Skeletal muscle tissue (tissue), 4 donors: ENCODE measurements around the gene STKLD1. TPM values are rescaled to one million over a fixed set of nuclear protein-coding genes. Genes with fewer than 3 reads are reported as not detected.

Source experiments
- H3K27ac ChIP-seq: one replicate; pipeline ENCODE4 v1.7.0; 2013; ENCODE audit warnings: mild to moderate bottlenecking, low read depth, low read length, inconsistent platforms
- H3K27me3 ChIP-seq, 3 donors: one replicate each; pipeline ENCODE4 v1.7.0; 2013; ENCODE audit warnings: low read length in 3 of 3; ENCODE audit not compliant: control insufficient read depth in 3 of 3, insufficient read depth in 3 of 3
- H3K36me3 ChIP-seq, 3 donors: one replicate each; pipeline ENCODE4 v1.7.0; 2013; ENCODE audit warnings: low read length in 3 of 3; ENCODE audit not compliant: control insufficient read depth in 3 of 3, insufficient read depth in 3 of 3
- H3K4me1 ChIP-seq, 3 donors: one replicate each; pipeline ENCODE4 v1.7.0; 2013; ENCODE audit warnings: low read length in 3 of 3, mild to moderate bottlenecking in 3 of 3; ENCODE audit not compliant: control insufficient read depth in 3 of 3, insufficient read depth in 3 of 3
- H3K4me3 ChIP-seq, 3 donors: one replicate each; pipeline ENCODE4 v1.7.0; 2013; ENCODE audit warnings: low read length in 3 of 3
- H3K9ac ChIP-seq, 3 donors: one replicate each; pipeline ENCODE4 v1.7.0; 2013; ENCODE audit warnings: low read length in 3 of 3, mild to moderate bottlenecking in 3 of 3, moderate library complexity in 2 of 3, low read depth in 1 of 3
- H3K9me3 ChIP-seq, 3 donors: one replicate each; pipeline ENCODE4 v1.7.0; 2013; ENCODE audit warnings: low read length in 3 of 3; ENCODE audit not compliant: control insufficient read depth in 3 of 3
- total RNA-seq: library from RNA; depleted of rRNA; stranded (reverse); fragments of >200 nt; gene quantifications from one replicate; pipeline ENCODE4 v1.2.3, GENCODE V29; 2014
- donor health status: Osteomylitis.

The STKLD1 gene
- total RNA-seq, 1 donor from 2014 or later = 1.0 TPM

DNA sequence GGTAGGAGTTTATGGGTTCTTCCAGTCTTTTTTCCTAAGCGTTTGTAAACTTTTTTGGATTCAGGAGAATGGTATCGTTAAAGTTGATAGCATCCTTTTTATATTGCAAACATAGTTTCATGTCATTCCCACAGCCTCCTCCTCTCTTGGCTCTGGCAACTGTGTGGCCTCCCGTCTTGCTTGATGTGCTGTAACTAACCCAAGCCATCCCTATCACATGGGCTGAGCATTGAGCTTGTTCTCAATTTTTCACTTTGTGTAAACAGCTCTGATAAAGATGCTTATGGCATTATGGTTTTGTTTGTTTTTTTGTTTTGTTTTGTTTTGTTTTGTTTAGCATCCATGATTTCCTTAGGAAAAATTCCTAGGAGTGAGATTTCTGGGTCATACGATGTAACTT, 4.6 kb downstream of the STKLD1 start:
- Histone ChIP-seq H3K4me3 (no peak overlapping the region), H3K27me3 (no peaks in the 10 kb centered on the region), H3K4me1 (peaks cover 0 to 9% (median 5%) of the 10 kb centered on the region in 3 donors), H3K36me3 (no peaks in the 10 kb centered on the region), H3K9ac (no peak overlapping the region), H3K9me3 (no peaks in the 10 kb centered on the region), H3K27ac (no peak overlapping the region)

- Histone ChIP-seq H3K4me1 (no peaks in the 10 kb centered on the region), H3K9me3 (no peaks in the 10 kb centered on the region), H3K9ac (no peak overlapping the region), H3K4me3 (no peak overlapping the region), H3K27me3 (no peaks in the 10 kb centered on the region), H3K27ac (no peak overlapping the region), H3K36me3 (no peaks in the 10 kb centered on the region)
Observed at GRCh38 chr9:133382507-133383141, 6.5 kb downstream of the STKLD1 start.

DNA sequence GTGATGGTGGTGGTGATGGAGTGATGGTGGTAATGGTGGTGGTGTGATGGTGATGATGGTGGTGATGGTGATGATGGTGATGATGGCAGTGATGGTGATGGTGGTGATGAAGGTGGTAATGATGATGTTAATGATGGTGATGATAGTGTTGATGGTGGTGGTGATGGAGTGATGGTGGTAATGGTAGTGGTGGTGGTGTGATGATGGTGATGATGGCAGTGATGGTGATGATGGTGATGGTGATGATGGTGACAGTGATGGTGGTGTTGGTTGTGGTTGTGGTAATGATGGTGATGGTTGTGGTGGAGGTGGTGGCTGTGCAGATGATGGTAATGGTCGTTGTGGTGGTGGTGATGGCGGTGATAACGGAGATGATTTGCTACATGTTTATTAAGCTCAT, 7.3 kb downstream of the STKLD1 start:
- Histone ChIP-seq H3K27me3 (no peaks in the 10 kb centered on the region), H3K9ac (no peak overlapping the region), H3K4me1 (no peaks in the 10 kb centered on the region), H3K27ac (no peak overlapping the region), H3K9me3 (no peaks in the 10 kb centered on the region), H3K36me3 (no peaks in the 10 kb centered on the region), H3K4me3 (no peak overlapping the region)

GRCh38 chr9:133384736-133385321, 8.7 kb downstream of the STKLD1 start:
- no peaks in the 10 kb centered on the region for H3K36me3 ChIP-seq
- H3K9me3 ChIP-seq = no peaks in the 10 kb centered on the region
- no peak overlapping the region for H3K4me3 ChIP-seq
- H3K27ac ChIP-seq = no peak overlapping the region
- no peak overlapping the region for H3K9ac ChIP-seq
- H3K4me1 ChIP-seq = no peaks in the 10 kb centered on the region
- H3K27me3 ChIP-seq = peaks cover 1 to 7% (median 4%) of the 10 kb centered on the region in 3 donors

DNA sequence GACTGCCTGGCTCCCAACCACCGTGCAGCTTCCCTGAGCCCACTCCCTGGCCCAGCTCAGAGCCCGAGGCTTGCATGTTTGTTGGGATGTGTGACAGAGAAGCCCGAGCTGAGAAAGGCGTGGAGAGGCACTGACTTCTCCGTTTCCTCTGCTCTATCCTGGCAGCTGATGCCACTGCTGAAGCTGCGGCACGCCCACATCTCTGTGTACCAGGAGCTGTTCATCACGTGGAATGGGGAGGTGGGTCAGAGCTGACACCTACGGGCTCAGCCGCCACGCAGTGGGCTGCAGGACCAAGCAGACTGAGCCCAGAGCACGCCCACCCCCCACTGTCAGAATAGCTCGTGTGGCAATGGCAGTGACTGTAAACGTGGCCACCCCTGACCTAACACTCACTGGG, 9.3 kb downstream of the STKLD1 start:
- Histone ChIP-seq H3K9ac (no peak overlapping the region), H3K4me1 (no peaks in the 10 kb centered on the region), H3K4me3 (no peak overlapping the region), H3K27me3 (peaks cover 8 to 10% (median 8%) of the 10 kb centered on the region in 3 donors), H3K36me3 (no peaks in the 10 kb centered on the region), H3K9me3 (no peaks in the 10 kb centered on the region), H3K27ac (no peak overlapping the region)

GRCh38 chr9:133386338-133386737, 10.2 kb downstream of the STKLD1 start:
- H3K27ac ChIP-seq = no peak overlapping the region
- H3K9ac ChIP-seq = no peak overlapping the region
- peaks cover 8 to 14% (median 13%) of the 10 kb centered on the region in 3 donors for H3K27me3 ChIP-seq
- no peaks in the 10 kb centered on the region for H3K4me1 ChIP-seq
- H3K9me3 ChIP-seq = no peaks in the 10 kb centered on the region
- no peaks in the 10 kb centered on the region for H3K36me3 ChIP-seq
- no peak overlapping the region for H3K4me3 ChIP-seq

DNA sequence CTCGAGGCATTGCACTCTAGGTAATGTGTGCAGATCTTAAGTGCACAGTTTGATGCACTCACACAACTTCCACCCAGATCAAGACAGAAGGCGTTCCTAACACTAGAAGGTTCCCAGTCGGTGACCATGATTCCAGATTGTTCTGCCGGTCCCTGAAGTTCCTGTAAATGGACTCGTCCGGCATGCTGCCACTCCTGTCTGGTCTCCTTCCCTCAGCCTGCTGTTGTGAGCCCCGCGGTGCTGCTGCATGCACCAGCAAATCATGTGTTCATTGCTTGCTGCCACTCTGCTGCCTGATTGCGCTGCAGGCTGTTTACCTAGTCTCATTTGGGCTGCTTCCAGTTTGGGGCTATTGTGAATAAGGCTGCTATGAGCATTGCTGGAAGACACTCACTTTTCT, 11.5 kb downstream of the STKLD1 start:
- no peak overlapping the region for H3K9ac ChIP-seq
- no peak overlapping the region for H3K4me3 ChIP-seq
- H3K27me3 ChIP-seq = peaks cover 8 to 14% (median 13%) of the 10 kb centered on the region in 3 donors
- no peaks in the 10 kb centered on the region for H3K9me3 ChIP-seq
- H3K4me1 ChIP-seq = no peaks in the 10 kb centered on the region
- no peak overlapping the region for H3K27ac ChIP-seq
- no peaks in the 10 kb centered on the region for H3K36me3 ChIP-seq

- no peaks in the 10 kb centered on the region for H3K4me1 ChIP-seq
- peaks cover 13 to 21% (median 19%) of the 10 kb centered on the region in 3 donors for H3K27me3 ChIP-seq
- no peak overlapping the region for H3K9ac ChIP-seq
- H3K36me3 ChIP-seq = no peaks in the 10 kb centered on the region
- H3K9me3 ChIP-seq = no peaks in the 10 kb centered on the region
- H3K4me3 ChIP-seq = no peak overlapping the region
- H3K27ac ChIP-seq = no peak overlapping the region
Observed at GRCh38 chr9:133389025-133389557, 12.9 kb downstream of the STKLD1 start.

DNA sequence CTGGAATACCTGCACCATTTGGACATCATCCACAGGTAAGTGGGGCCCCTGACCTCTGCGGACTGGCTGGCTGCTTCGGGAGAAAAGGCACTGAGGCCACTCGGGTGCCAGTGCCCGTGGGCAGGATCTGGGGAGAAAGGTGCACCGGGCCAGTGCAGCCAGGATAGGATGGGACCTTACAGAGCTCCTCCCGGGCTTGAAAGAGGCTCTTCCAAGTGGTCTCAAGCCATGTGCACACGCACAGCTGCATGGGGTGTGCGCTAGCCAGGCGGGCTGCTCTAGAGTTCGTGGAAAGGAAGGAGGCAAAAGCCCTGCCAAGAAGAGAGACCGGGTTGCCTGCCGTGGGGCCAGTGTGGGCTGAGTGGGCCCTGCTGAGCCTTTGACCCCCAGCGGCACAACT, 13.4 kb downstream of the STKLD1 start:
- Histone ChIP-seq H3K9ac (no peak overlapping the region), H3K27ac (no peak overlapping the region), H3K4me3 (no peak overlapping the region), H3K9me3 (no peaks in the 10 kb centered on the region), H3K4me1 (no peaks in the 10 kb centered on the region), H3K36me3 (no peaks in the 10 kb centered on the region), H3K27me3 (peaks cover 18 to 25% (median 24%) of the 10 kb centered on the region in 3 donors)

DNA sequence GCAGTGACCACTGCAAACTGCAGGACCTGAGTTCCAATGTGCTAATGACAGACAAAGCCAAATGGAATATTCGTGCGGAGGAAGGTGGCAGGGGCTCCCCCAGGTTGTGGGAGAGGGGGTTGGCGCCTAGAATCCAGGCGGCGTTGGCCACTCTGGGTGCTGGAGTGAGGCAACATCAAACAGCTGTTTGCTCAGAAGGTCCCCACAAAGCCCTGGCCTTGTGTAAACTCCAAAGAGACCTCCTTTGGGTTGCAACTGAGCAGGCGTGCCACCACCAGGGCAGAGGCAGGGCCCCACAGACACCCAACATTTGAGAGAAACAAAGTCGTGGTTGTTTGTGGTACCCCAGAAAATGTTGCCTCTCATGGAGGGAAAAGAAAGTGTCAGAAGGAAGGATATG, 14.5 kb downstream of the STKLD1 start:
- H3K36me3 ChIP-seq = no peaks in the 10 kb centered on the region
- H3K27me3 ChIP-seq = peaks cover 29 to 37% (median 33%) of the 10 kb centered on the region in 3 donors
- no peaks in the 10 kb centered on the region for H3K9me3 ChIP-seq
- H3K9ac ChIP-seq = no peak overlapping the region
- no peaks in the 10 kb centered on the region for H3K4me1 ChIP-seq
- no peak overlapping the region for H3K4me3 ChIP-seq
- no peak overlapping the region for H3K27ac ChIP-seq
